Lung (tissue), 12 donors: Measurements from ENCODE around the gene ABCC10. TPM values are rescaled to one million over a fixed set of nuclear protein-coding genes. Genes with fewer than 3 reads are reported as not detected.

Experiments
- ATAC-seq: fragments of 200-7000 bp; cut with Tn5 transposase; one replicate; pipeline ENCODE4 v1.9.1; 2020; ENCODE audit warnings: moderate number of reproducible peaks; ENCODE audit not compliant: insufficient read depth, low FRiP score
- DNase-seq, 3 donors: peaks; one replicate each; pipeline ENCODE4 v3.0.0-alpha.2; 2013 to 2017
- H3K27ac ChIP-seq, 2 donors: one replicate each; pipeline ENCODE4 v1.5.1; 2013; ENCODE audit warnings: mild to moderate bottlenecking in 2 of 2, moderate library complexity in 2 of 2, control low read depth in 1 of 2, inconsistent platforms in 1 of 2, low read depth in 1 of 2, low read length in 1 of 2
- H3K27me3 ChIP-seq, 3 donors: one replicate each; pipeline ENCODE4 v1.5.1; 2013; ENCODE audit warnings: low read length in 2 of 3; ENCODE audit not compliant: control insufficient read depth in 3 of 3, insufficient read depth in 3 of 3
- H3K36me3 ChIP-seq, 4 donors: one replicate each; pipeline ENCODE4 v1.5.1; 2013; ENCODE audit warnings: low read length in 4 of 4, mild to moderate bottlenecking in 1 of 4, moderate library complexity in 1 of 4; ENCODE audit not compliant: control insufficient read depth in 4 of 4, insufficient read depth in 4 of 4
- H3K4me1 ChIP-seq, 5 donors: one replicate each; pipeline ENCODE4 v1.5.1; 2013; ENCODE audit warnings: low read length in 5 of 5, mild to moderate bottlenecking in 2 of 5, moderate library complexity in 1 of 5; ENCODE audit not compliant: control insufficient read depth in 5 of 5, insufficient read depth in 5 of 5
- H3K4me3 ChIP-seq: one replicate; pipeline ENCODE4 v1.5.1; 2013; ENCODE audit warnings: mild to moderate bottlenecking, control low read depth, moderate library complexity
- H3K9ac ChIP-seq, 2 donors: one replicate each; pipeline ENCODE4 v1.5.1; 2013; ENCODE audit warnings: low read length in 2 of 2, control low read depth in 1 of 2; ENCODE audit not compliant: insufficient read depth in 1 of 2
- H3K9me3 ChIP-seq, 4 donors: one replicate each; pipeline ENCODE4 v1.5.1; 2013; ENCODE audit warnings: low read length in 3 of 4, mild to moderate bottlenecking in 1 of 4, moderate library complexity in 1 of 4; ENCODE audit not compliant: control insufficient read depth in 4 of 4, insufficient read depth in 3 of 4
- CTCF ChIP-seq: IDR thresholded peaks from 2 replicates; pipeline ENCODE4 v1.5.1; 2012; ENCODE audit warnings: mild to moderate bottlenecking; ENCODE audit errors: control extremely low read depth, extremely low read depth
- WGBS, 2 donors: extraction: QIAGEN DNeasy Blood & Tissue Kit; methylation state at CpG; one replicate each; pipeline ENCODE4 v1.1.7; 2013; 5-methylcytosine and 5-hydroxymethylcytosine counted together
- polyA plus RNA-seq, 2 donors: library from polyadenylated mRNA; stranded (reverse); fragments of 200-250 nt; gene quantifications; one replicate each; pipeline ENCODE4 v1.2.1, GENCODE V29; 2013
- total RNA-seq, 2 donors: library from RNA; depleted of rRNA in 1 of 2; stranded (reverse); fragments of >200 nt in 1 of 2; gene quantifications; one replicate each; pipeline ENCODE4 v1.2.1, GENCODE V29; 2014 to 2021
- donor health status: control.
- donor health status: control.
- donor health status: Bipolar disorder and iron deficiency.
- donor health status: healthy.
- donor health status: DM: yes; HTN: yes; CAD: no.

ABCC10 gene
- total and polyA plus RNA-seq, 4 donors: 15.7 to 43.3 (median 26.2) TPM

- Histone ChIP-seq H3K4me1 (no peaks in the 10 kb centered on the region), H3K9ac (no peak overlapping the region), H3K27ac (no peak overlapping the region), H3K9me3 (peaks cover 0 to 2% (median 0%) of the 10 kb centered on the region in 4 donors), H3K27me3 (no peaks in the 10 kb centered on the region), H3K36me3 (peaks cover 5 to 70% (median 28%) of the 10 kb centered on the region in 4 donors), H3K4me3 (no peak overlapping the region)
- WGBS, 2 donors: 92 to 96% methylated on average over 16 of the region's 16 CpGs
- no peak for DNase-seq
- no peak for TF ChIP-seq CTCF
- no peak for ATAC-seq
Observed at GRCh38 chr6:43445576-43445975, 18.2 kb downstream of the ABCC10 start.

GRCh38 chr6:43447604-43448003, 20.3 kb downstream of the ABCC10 start:
- no peak for ATAC-seq
- WGBS, 2 donors: 95 to 96% methylated on average over 16 of the region's 16 CpGs
- Histone ChIP-seq H3K9me3 (peaks cover 0 to 2% (median 0%) of the 10 kb centered on the region in 4 donors), H3K27ac (no peak overlapping the region), H3K27me3 (no peaks in the 10 kb centered on the region), H3K4me1 (no peaks in the 10 kb centered on the region), H3K36me3 (peaks cover 0 to 78% (median 23%) of the 10 kb centered on the region in 4 donors), H3K4me3 (no peak overlapping the region), H3K9ac (no peak overlapping the region)
- TF ChIP-seq CTCF: no peak
- DNase-seq: no peak

GRCh38 chr6:43448916-43449315, 21.6 kb downstream of the ABCC10 start:
- WGBS, 2 donors: 92 to 95% methylated on average over 4 of the region's 4 CpGs
- Histone ChIP-seq H3K9ac (no peak overlapping the region), H3K4me3 (no peak overlapping the region), H3K4me1 (no peaks in the 10 kb centered on the region), H3K9me3 (peaks cover 0 to 3% (median 0%) of the 10 kb centered on the region in 4 donors), H3K27ac (no peak overlapping the region), H3K27me3 (no peaks in the 10 kb centered on the region), H3K36me3 (peaks cover 0 to 70% (median 23%) of the 10 kb centered on the region in 4 donors)
- ATAC-seq (no peak), DNase-seq (no peak)
- no peak for TF ChIP-seq CTCF

- WGBS, 2 donors: 93 to 95% methylated on average over 11 to 13 of the region's 13 CpGs
- Histone ChIP-seq H3K27me3 (peaks cover 0 to 2% (median 0%) of the 10 kb centered on the region in 3 donors), H3K4me1 (peaks cover 0 to 1% (median 0%) of the 10 kb centered on the region in 5 donors), H3K36me3 (peaks cover 0 to 53% (median 17%) of the 10 kb centered on the region in 4 donors), H3K9ac (no peak overlapping the region), H3K9me3 (peaks cover 0 to 2% (median 0%) of the 10 kb centered on the region in 4 donors), H3K4me3 (no peak overlapping the region), H3K27ac (no peak overlapping the region)
- TF ChIP-seq CTCF: no peak
- no peak for DNase-seq
- ATAC-seq: no peak
Observed at GRCh38 chr6:43450699-43451131, 23.4 kb downstream of the ABCC10 start.
